ENCODE measurements around the gene ESYT2. TPM values are rescaled to one million over a fixed set of nuclear protein-coding genes. Genes with fewer than 3 reads are reported as not detected.
"Not testable (repeated sequence)": the region's sequence is repeated elsewhere in the genome, so short reads cannot be mapped to it uniquely, and the experiment has no call there.

ESYT2 gene
- total RNA-seq, 1 donor from 2014 or later = 53.1 TPM

GRCh38 chr7:158849442-158849767 is 20.1 kb upstream of the ESYT2 start:
- no peak for DNase-seq (ENCODE audit: low read depth)
- no peaks in the 10 kb centered on the region for H3K27me3 ChIP-seq (ENCODE audit: control insufficient read depth, insufficient read depth, low read length)
- no peak overlapping the region for H3K4me3 ChIP-seq (ENCODE audit: low read depth, low read length)
- H3K36me3 ChIP-seq (ENCODE audit: control insufficient read depth, insufficient read depth, low read length) = no peaks in the 10 kb centered on the region
- no peak for TF ChIP-seq CTCF (IDR thresholded peaks at IDR 0.05; ENCODE audit: insufficient read depth, low read length, poor library complexity, severe bottlenecking)

- TF ChIP-seq CTCF (IDR thresholded peaks at IDR 0.05; ENCODE audit: insufficient read depth, low read length, poor library complexity, severe bottlenecking) = no peak
- Histone ChIP-seq H3K4me3 (ENCODE audit: low read depth, low read length) (no peak overlapping the region), H3K27me3 (ENCODE audit: control insufficient read depth, insufficient read depth, low read length) (no peaks in the 10 kb centered on the region), H3K36me3 (ENCODE audit: control insufficient read depth, insufficient read depth, low read length) (no peaks in the 10 kb centered on the region)
- no peak for DNase-seq (ENCODE audit: low read depth)
These were observed 18.1 kb upstream of the ESYT2 start for GRCh38 chr7:158847451-158847866.

- Histone ChIP-seq H3K36me3 (ENCODE audit: control insufficient read depth, insufficient read depth, low read length) (no peaks in the 10 kb centered on the region), H3K27me3 (ENCODE audit: control insufficient read depth, insufficient read depth, low read length) (no peaks in the 10 kb centered on the region), H3K4me3 (ENCODE audit: low read depth, low read length) (no peak overlapping the region)
- no peak for TF ChIP-seq CTCF (IDR thresholded peaks at IDR 0.05; ENCODE audit: insufficient read depth, low read length, poor library complexity, severe bottlenecking)
- DNase-seq (ENCODE audit: low read depth) = no peak
These were observed 17.0 kb upstream of the ESYT2 start for GRCh38 chr7:158846304-158846703.

GRCh38 chr7:158843771-158844170 is 14.5 kb upstream of the ESYT2 start:
- no peak overlapping the region for H3K4me3 ChIP-seq (ENCODE audit: low read depth, low read length)

GRCh38 chr7:158842486-158842885 is 13.2 kb upstream of the ESYT2 start:
- Histone ChIP-seq H3K36me3 (ENCODE audit: control insufficient read depth, insufficient read depth, low read length) (no peaks in the 10 kb centered on the region), H3K4me3 (ENCODE audit: low read depth, low read length) (no peak overlapping the region), H3K27me3 (ENCODE audit: control insufficient read depth, insufficient read depth, low read length) (no peaks in the 10 kb centered on the region)
- no peak for DNase-seq (ENCODE audit: low read depth)
- no peak for TF ChIP-seq CTCF (IDR thresholded peaks at IDR 0.05; ENCODE audit: insufficient read depth, low read length, poor library complexity, severe bottlenecking)

More at GRCh38 chr7:158843771-158844170, 14.5 kb upstream of the ESYT2 start:
- TF ChIP-seq CTCF (IDR thresholded peaks at IDR 0.05; ENCODE audit: insufficient read depth, low read length, poor library complexity, severe bottlenecking) = no peak
- Histone ChIP-seq H3K27me3 (ENCODE audit: control insufficient read depth, insufficient read depth, low read length) (no peaks in the 10 kb centered on the region), H3K36me3 (ENCODE audit: control insufficient read depth, insufficient read depth, low read length) (no peaks in the 10 kb centered on the region)
- no peak for DNase-seq (ENCODE audit: low read depth)

GRCh38 chr7:158840604-158841003 is 11.3 kb upstream of the ESYT2 start:
- TF ChIP-seq CTCF (IDR thresholded peaks at IDR 0.05; ENCODE audit: insufficient read depth, low read length, poor library complexity, severe bottlenecking) = no peak
- no peaks in the 10 kb centered on the region for H3K27me3 ChIP-seq (ENCODE audit: control insufficient read depth, insufficient read depth, low read length)
- DNase-seq (ENCODE audit: low read depth) = no peak
- no peaks in the 10 kb centered on the region for H3K36me3 ChIP-seq (ENCODE audit: control insufficient read depth, insufficient read depth, low read length)
- H3K4me3 ChIP-seq (ENCODE audit: low read depth, low read length) = no peak overlapping the region

GRCh38 chr7:158839177-158839576 is 9.9 kb upstream of the ESYT2 start:
- not testable (repeated sequence) for H3K4me3 ChIP-seq (ENCODE audit: low read depth, low read length); DNase-seq (ENCODE audit: low read depth); H3K36me3 ChIP-seq (ENCODE audit: control insufficient read depth, insufficient read depth, low read length); H3K27me3 ChIP-seq (ENCODE audit: control insufficient read depth, insufficient read depth, low read length)
